Prostate gland (tissue), 2 donors: ENCODE results near the gene SERPINB5. TPM values are rescaled to one million over a fixed set of nuclear protein-coding genes. Genes with fewer than 3 reads are reported as not detected.
A peak's percentile ranks its signal among the peaks of the same experiment; 100 is the strongest.

Experiments used
- DNase-seq: peaks from one replicate; pipeline ENCODE4 v3.0.0-alpha.2; 2019; ENCODE audit warnings: low spot score
- H3K27ac ChIP-seq, 2 donors: fragments of 200-600 bp; sonication (generic); 2 replicates each; pipeline ENCODE4 v1.5.1; 2017 to 2019
- H3K27me3 ChIP-seq: fragments of 200-600 bp; sonication (generic); replicated peaks from 2 replicates; pipeline ENCODE4 v1.5.1; 2019; ENCODE audit not compliant: insufficient read depth
- H3K36me3 ChIP-seq, 2 donors: fragments of 200-600 bp; sonication (generic); 1 replicate in 1 of 2; 2 replicates in 1 of 2; pipeline versions ENCODE4 v1.5.1 to v1.8.1; 2017 to 2019
- H3K4me1 ChIP-seq: fragments of 200-600 bp; sonication (generic); replicated peaks from 2 replicates; pipeline ENCODE4 v1.5.1; 2019
- H3K4me3 ChIP-seq, 2 donors: fragments of 200-600 bp; sonication (generic); 2 replicates each; pipeline ENCODE4 v1.5.1; 2017 to 2019
- H3K9me3 ChIP-seq: fragments of 200-600 bp; sonication (generic); 2 replicates; pipeline ENCODE4 v1.5.1; 2017
- POLR2A ChIP-seq: fragments of 450-650 bp; IDR thresholded peaks from one replicate; pipeline ENCODE4 v1.6.1; 2016; ENCODE audit warnings: antibody characterized with exemption, mild to moderate bottlenecking
- POLR2AphosphoS5 ChIP-seq: sonication (generic); formaldehyde crosslinking; IDR thresholded peaks from one replicate; pipeline ENCODE4 v1.6.1; 2017; ENCODE audit warnings: antibody characterized with exemption
- WGBS: methylation state at CpG from one replicate; pipeline ENCODE4 v1.1.5; 2018; 5-methylcytosine and 5-hydroxymethylcytosine counted together
- intact Hi-C: fragments of 100-400 bp; cut with DNase I; formaldehyde crosslinking; loops from one replicate; pipeline ENCODE4 v1.14.2; 2022
- total RNA-seq, 2 donors: library from RNA; depleted of rRNA; stranded (reverse); fragments of >200 nt; gene quantifications; one replicate each; pipeline ENCODE4 v1.1.0, GENCODE V29; 2016
- TF ChIP-seq, protein P1 (sequence below), 4 experiments: fragments of 200-600 bp in 2 of 4; fragments of 450-650 bp in 2 of 4; sonication (generic) in 2 of 4; IDR thresholded peaks; 1 replicate in 3 of 4; 2 replicates in 1 of 4; pipeline ENCODE4 v1.5.1; 2016 to 2019; ENCODE audit warnings: antibody characterized with exemption in 4 of 4, mild to moderate bottlenecking in 2 of 4, moderate library complexity in 2 of 4

The SERPINB5 gene
- total RNA-seq, 2 donors from 2014 or later, result 7.3 to 17.3 TPM

DNA sequence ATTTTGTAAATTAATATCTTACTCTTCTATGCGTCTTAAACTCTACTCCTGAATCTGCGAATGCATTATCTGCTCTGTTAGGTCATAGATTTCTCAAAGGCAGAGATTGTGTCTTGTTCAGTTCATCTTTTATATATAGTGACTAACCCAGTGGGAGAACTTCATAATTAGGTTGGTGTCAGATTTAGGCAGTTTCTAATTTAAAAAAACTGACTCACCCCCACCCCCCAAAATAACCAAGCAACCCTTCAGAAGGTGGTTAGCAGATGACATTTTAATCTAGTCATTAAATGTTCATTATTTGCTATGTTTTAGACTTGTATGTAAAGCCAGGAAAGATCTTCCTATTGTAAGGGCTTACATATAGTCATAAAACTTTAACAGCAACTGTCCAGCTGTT is 75.8 kb downstream of the SERPINB5 start:
- no peak for DNase-seq
- Histone ChIP-seq H3K4me3 (no peak overlapping the region), H3K27ac (no peak overlapping the region), H3K36me3 (no peaks in the 10 kb centered on the region), H3K9me3 (no peaks in the 10 kb centered on the region), H3K4me1 (no peaks in the 10 kb centered on the region), H3K27me3 (no peaks in the 10 kb centered on the region)
- TF ChIP-seq POLR2A (no peak), POLR2AphosphoS5 (no peak)
- TF ChIP-seq, protein P1, sequence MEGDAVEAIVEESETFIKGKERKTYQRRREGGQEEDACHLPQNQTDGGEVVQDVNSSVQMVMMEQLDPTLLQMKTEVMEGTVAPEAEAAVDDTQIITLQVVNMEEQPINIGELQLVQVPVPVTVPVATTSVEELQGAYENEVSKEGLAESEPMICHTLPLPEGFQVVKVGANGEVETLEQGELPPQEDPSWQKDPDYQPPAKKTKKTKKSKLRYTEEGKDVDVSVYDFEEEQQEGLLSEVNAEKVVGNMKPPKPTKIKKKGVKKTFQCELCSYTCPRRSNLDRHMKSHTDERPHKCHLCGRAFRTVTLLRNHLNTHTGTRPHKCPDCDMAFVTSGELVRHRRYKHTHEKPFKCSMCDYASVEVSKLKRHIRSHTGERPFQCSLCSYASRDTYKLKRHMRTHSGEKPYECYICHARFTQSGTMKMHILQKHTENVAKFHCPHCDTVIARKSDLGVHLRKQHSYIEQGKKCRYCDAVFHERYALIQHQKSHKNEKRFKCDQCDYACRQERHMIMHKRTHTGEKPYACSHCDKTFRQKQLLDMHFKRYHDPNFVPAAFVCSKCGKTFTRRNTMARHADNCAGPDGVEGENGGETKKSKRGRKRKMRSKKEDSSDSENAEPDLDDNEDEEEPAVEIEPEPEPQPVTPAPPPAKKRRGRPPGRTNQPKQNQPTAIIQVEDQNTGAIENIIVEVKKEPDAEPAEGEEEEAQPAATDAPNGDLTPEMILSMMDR (IDR thresholded peaks at IDR 0.05), result no peak
- WGBS, result 98% methylated on average over 2 of the region's 2 CpGs
- intact Hi-C loops, result no loop called here

DNA sequence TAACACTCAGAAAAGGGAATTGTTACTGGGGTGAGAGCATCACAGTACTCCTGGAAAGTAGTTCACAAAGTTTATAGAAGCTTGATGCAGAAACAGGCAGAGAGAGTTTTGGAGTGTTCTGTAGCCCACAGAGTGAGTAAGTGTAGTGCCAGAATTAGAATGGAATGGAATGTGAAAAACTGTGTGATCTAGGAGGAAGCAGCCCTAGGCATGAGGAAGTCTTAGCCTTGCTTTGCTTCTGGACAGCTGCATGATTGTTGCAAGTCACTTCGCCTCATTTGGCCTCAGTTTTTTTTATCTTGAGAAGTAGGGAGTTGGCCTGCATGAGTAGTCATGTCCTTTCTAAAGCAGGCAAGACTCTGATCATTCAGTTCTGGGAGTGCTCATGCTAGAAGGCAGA is 76.3 kb downstream of the SERPINB5 start:
- WGBS, result 13% methylated on average over 1 of the region's 1 CpG
- intact Hi-C loops, result no loop called here
- Histone ChIP-seq H3K27me3 (no peaks in the 10 kb centered on the region), H3K4me3 (no peak overlapping the region), H3K9me3 (no peaks in the 10 kb centered on the region), H3K4me1 (no peaks in the 10 kb centered on the region), H3K36me3 (no peaks in the 10 kb centered on the region), H3K27ac (no peak overlapping the region)
- TF ChIP-seq, protein P1 (IDR thresholded peaks at IDR 0.05), result no peak
- TF ChIP-seq POLR2AphosphoS5, result peak; percentile 46
- DNase-seq, result peak; percentile 44

Other genes with a start within 250 kb of the SERPINB5 start
- gene BCL2, start 157.2 kb upstream of the SERPINB5 start, total RNA-seq, result 10 to 100 TPM; 14.8 to 38.4 TPM
- 10 to 100 TPM; 46.1 to 52.3 TPM for gene KDSR, start 109.8 kb upstream of the SERPINB5 start, total RNA-seq
- gene VPS4B, start 54.5 kb upstream of the SERPINB5 start, total RNA-seq, result 10 to 100 TPM; 28.3 to 31.7 TPM
- not detected for gene SERPINB12, start 65.4 kb downstream of the SERPINB5 start, total RNA-seq
- gene SERPINB13, start 110.4 kb downstream of the SERPINB5 start, total RNA-seq, result under 1 TPM in 1 of 2 donors, not detected in 1; 0.57 TPM
- 1 to 10 TPM in 1 of 2 donors, under 1 TPM in 1; 0.51 to 1.1 TPM for gene SERPINB4, start 167.3 kb downstream of the SERPINB5 start, total RNA-seq
- gene SERPINB3, start 184.9 kb downstream of the SERPINB5 start, total RNA-seq, result 1 to 10 TPM; 8.5 to 8.8 TPM
- 10 to 100 TPM; 10.3 to 37.8 TPM for gene SERPINB11, start 226.0 kb downstream of the SERPINB5 start, total RNA-seq